Psoas muscle (tissue), 8 donors: Measurements from ENCODE around the gene KLRC3. TPM values are rescaled to one million over a fixed set of nuclear protein-coding genes. Genes with fewer than 3 reads are reported as not detected.
A peak's percentile ranks its signal among the peaks of the same experiment; 100 is the strongest.

Source experiments
- ATAC-seq, 4 donors: fragments of 200-7000 bp; cut with Tn5 transposase; one replicate each; pipeline ENCODE4 v1.9.1; 2020; ENCODE audit warnings: moderate library complexity in 3 of 4, mild to moderate bottlenecking in 2 of 4
- DNase-seq, 2 donors: peaks; one replicate each; pipeline ENCODE4 v3.0.0-alpha.2; 2020
- H3K27ac ChIP-seq: fragments of 200-600 bp; one replicate; pipeline ENCODE4 v1.8.0; 2022
- H3K27me3 ChIP-seq, 3 donors: fragments of 200-600 bp in 1 of 3; one replicate each; pipeline versions ENCODE4 v1.6.1 to v1.8.0; 2013 to 2022; ENCODE audit warnings: low read length in 2 of 3, mild to moderate bottlenecking in 2 of 3, moderate library complexity in 1 of 3; ENCODE audit not compliant: insufficient read depth in 3 of 3
- H3K36me3 ChIP-seq, 2 donors: fragments of 200-600 bp in 1 of 2; one replicate each; pipeline versions ENCODE4 v1.6.1 to v1.8.0; 2013 to 2022; ENCODE audit warnings: low read depth in 1 of 2, mild to moderate bottlenecking in 1 of 2, moderate library complexity in 1 of 2; ENCODE audit not compliant: insufficient read depth in 1 of 2
- H3K4me1 ChIP-seq: fragments of 200-600 bp; one replicate; pipeline ENCODE4 v1.8.0; 2022
- H3K4me3 ChIP-seq: fragments of 200-600 bp; one replicate; pipeline ENCODE4 v1.8.0; 2022; ENCODE audit warnings: mild to moderate bottlenecking
- H3K9me3 ChIP-seq: fragments of 200-600 bp; one replicate; pipeline ENCODE4 v1.8.0; 2022
- CTCF ChIP-seq: fragments of 200-600 bp; IDR thresholded peaks from one replicate; pipeline ENCODE4 v1.8.0; 2022; ENCODE audit warnings: antibody characterized with exemption
- WGBS, 3 donors: extraction: QIAGEN DNeasy Blood & Tissue Kit; methylation state at CpG; one replicate each; pipeline versions ENCODE4 v1.1.6 to v1.1.7; 2013; 5-methylcytosine and 5-hydroxymethylcytosine counted together
- intact Hi-C, 2 donors: fragments of 100-400 bp; cut with DNase I; formaldehyde crosslinking; loops; one replicate each; pipeline versions ENCODE4 v1.11.0 to v1.14.2; 2022
- polyA plus RNA-seq, 3 donors: library from polyadenylated mRNA; stranded (reverse); fragments of 200-250 nt; gene quantifications; one replicate each; pipeline ENCODE4 v1.2.3, GENCODE V29; 2013
- total RNA-seq, 4 donors: library from RNA; stranded (reverse); fragmentation: NEBNext Ultra II Directional in 2 of 4; extraction: Animal tissue kit (Norgen Biotek cat#: 25700) in 2 of 4; gene quantifications; one replicate each; pipeline versions ENCODE4 v1.2.1 to v1.2.4, GENCODE V29; 2021 to 2023
- donor health status: healthy with polysubstance abuse.
- donor health status: DM: no; HTN: no; CAD: no; lungs with moderate emphysema.
- donor health status: Bipolar disorder and iron deficiency.
- donor health status: healthy.
- donor health status: DM: yes; HTN: yes; CAD: no.
- donor health status: DM: no; HTN: no; CAD: no.
- donor health status: DM: no; HTN: no; CAD: no.
- donor health status: DM: yes; HTN: yes; CAD: no.

The KLRC3 gene
- total and polyA plus RNA-seq, 7 donors, result not detected

- peaks cover 23% of the 10 kb centered on the region for H3K4me1 ChIP-seq
- TF ChIP-seq CTCF, result no peak
- H3K36me3 ChIP-seq, result no peaks in the 10 kb centered on the region
- H3K27me3 ChIP-seq, result no peaks in the 10 kb centered on the region
- peak overlapping the region; percentile 87 for H3K27ac ChIP-seq
- WGBS, 3 donors, result 1% methylated on average over 15 of the region's 15 CpGs
- H3K4me3 ChIP-seq, result peak overlapping the region; percentile 78
- H3K9me3 ChIP-seq, result no peaks in the 10 kb centered on the region
- intact Hi-C loops, result loop anchor here in 1 of 2 donors (10.0 kb wide), 2 partner anchors 140 to 1670 kb away; partner anchors contain the start of gene RIMKLB
- peak; percentile 35 to 57 for DNase-seq
- peak; percentile 79 to 84 (median 82) for ATAC-seq
Measured at GRCh38 chr12:10364815-10365622, 55.4 kb downstream of the KLRC3 start.

- ATAC-seq (peak; percentile 75 to 79 (median 76)), DNase-seq (peak; percentile 40 to 60)
- H3K4me1 ChIP-seq, result peaks cover 23% of the 10 kb centered on the region
- no peaks in the 10 kb centered on the region for H3K36me3 ChIP-seq
- H3K4me3 ChIP-seq, result peak overlapping the region; percentile 78
- H3K27me3 ChIP-seq, result no peaks in the 10 kb centered on the region
- H3K9me3 ChIP-seq, result no peaks in the 10 kb centered on the region
- 6 to 12% (median 7%) methylated on average over 19 of the region's 19 CpGs for WGBS, 3 donors
- intact Hi-C loops, result loop anchor here in 1 of 2 donors (10.0 kb wide), 2 partner anchors 139 to 1669 kb away; partner anchors contain the start of gene RIMKLB
- TF ChIP-seq CTCF, result no peak
- peak overlapping the region; percentile 87 for H3K27ac ChIP-seq
Measured at GRCh38 chr12:10363914-10364814, 56.2 kb downstream of the KLRC3 start.

- Histone ChIP-seq H3K27me3 (no peaks in the 10 kb centered on the region), H3K27ac (peak overlapping the region; percentile 87), H3K4me3 (peak overlapping the region; percentile 78), H3K4me1 (peaks cover 23% of the 10 kb centered on the region), H3K36me3 (no peaks in the 10 kb centered on the region), H3K9me3 (no peaks in the 10 kb centered on the region)
- no peak for DNase-seq
- intact Hi-C loops, result loop anchor here in 1 of 2 donors (10.0 kb wide), 2 partner anchors 139 to 1669 kb away; partner anchors contain the start of gene RIMKLB
- ATAC-seq, result no peak
- WGBS, 3 donors, result 29 to 50% (median 39%) methylated on average over 5 of the region's 5 CpGs
- no peak for TF ChIP-seq CTCF
Measured at GRCh38 chr12:10363658-10363913, 56.8 kb downstream of the KLRC3 start.

- Histone ChIP-seq H3K4me1 (peaks cover 23% of the 10 kb centered on the region), H3K27me3 (no peaks in the 10 kb centered on the region), H3K36me3 (no peaks in the 10 kb centered on the region), H3K27ac (peak overlapping the region; percentile 87), H3K9me3 (no peaks in the 10 kb centered on the region), H3K4me3 (peak overlapping the region; percentile 78)
- WGBS, 3 donors, result 46 to 70% (median 50%) methylated on average over 9 of the region's 9 CpGs
- ATAC-seq, result no peak
- DNase-seq, result no peak
- intact Hi-C loops, result loop anchor here in 1 of 2 donors (10.0 kb wide), 2 partner anchors 138 to 1668 kb away; partner anchors contain the start of gene RIMKLB
- no peak for TF ChIP-seq CTCF
Measured at GRCh38 chr12:10362828-10363657, 57.4 kb downstream of the KLRC3 start.
